SK-N-MC (cell line): ENCODE data around the gene HEMK1.

Experiments used
- EZH2 ChIP-seq: fragments of 200-600 bp; sonication (generic); IDR thresholded peaks from one replicate; pipeline ENCODE4 v1.6.1; 2017; ENCODE audit warnings: antibody characterized with exemption
- POLR2AphosphoS5 ChIP-seq: IDR thresholded peaks from 2 replicates; pipeline ENCODE4 v1.6.1; 2012; ENCODE audit warnings: mild to moderate bottlenecking, low read depth, low read length, borderline replicate concordance

GRCh38 chr3:50587373-50587772, 18.1 kb downstream of the HEMK1 start:
- TF ChIP-seq POLR2AphosphoS5 (no peak), EZH2 (no peak)
